Parathyroid adenoma (tissue), 2 donors: ENCODE results near the gene CHIC2.
"Not testable (repeated sequence)": the region's sequence is repeated elsewhere in the genome, so short reads cannot be mapped to it uniquely, and the experiment has no call there.

Experiments
- H2AFZ ChIP-seq: fragments of 300-600 bp; sonication (generic); one replicate; pipeline ENCODE4 v1.7.0; 2017; ENCODE audit warnings: antibody characterized with exemption, mild to moderate bottlenecking
- H3K27ac ChIP-seq: fragments of 300-600 bp; sonication (generic); one replicate; pipeline ENCODE4 v1.7.0; 2017
- H3K27me3 ChIP-seq: fragments of 300-600 bp; sonication (generic); one replicate; pipeline ENCODE4 v1.7.0; 2017; ENCODE audit warnings: low read length; ENCODE audit not compliant: control insufficient read depth, insufficient read depth
- H3K36me3 ChIP-seq: fragments of 300-600 bp; sonication (generic); one replicate; pipeline ENCODE4 v1.7.0; 2017; ENCODE audit warnings: low read length; ENCODE audit not compliant: control insufficient read depth, insufficient read depth
- H3K4me1 ChIP-seq: fragments of 300-600 bp; sonication (generic); one replicate; pipeline ENCODE4 v1.7.0; 2017; ENCODE audit warnings: control low read depth
- H3K4me2 ChIP-seq: fragments of 300-600 bp; sonication (generic); one replicate; pipeline ENCODE4 v1.7.0; 2017; ENCODE audit warnings: low read length
- H3K4me3 ChIP-seq: fragments of 300-600 bp; sonication (generic); one replicate; pipeline ENCODE4 v1.7.0; 2017; ENCODE audit warnings: low read depth, low read length
- H3K79me2 ChIP-seq: fragments of 300-600 bp; sonication (generic); one replicate; pipeline ENCODE4 v1.7.0; 2017; ENCODE audit warnings: control low read depth
- H3K9ac ChIP-seq: fragments of 300-600 bp; sonication (generic); one replicate; pipeline ENCODE4 v1.7.0; 2017; ENCODE audit warnings: mild to moderate bottlenecking
- H3K9me3 ChIP-seq: fragments of 300-600 bp; sonication (generic); one replicate; pipeline ENCODE4 v1.7.0; 2017; ENCODE audit warnings: low read length; ENCODE audit not compliant: control insufficient read depth
- CTCF ChIP-seq: fragments of 300-600 bp; sonication (generic); IDR thresholded peaks from one replicate; pipeline ENCODE4 v1.7.0; 2017; ENCODE audit warnings: antibody characterized with exemption, mild to moderate bottlenecking
- donor health status: primary hyperparathyroidism.

The CHIC2 gene

GRCh38 chr4:54027311-54027710 is 37.1 kb downstream of the CHIC2 start:
- Histone ChIP-seq H3K4me3 (no peak overlapping the region), H3K9ac (no peak overlapping the region), H3K4me2 (no peak overlapping the region), H3K9me3 (no peaks in the 10 kb centered on the region), H2AFZ (no peak overlapping the region), H3K27ac (no peak overlapping the region), H3K36me3 (no peaks in the 10 kb centered on the region), H3K4me1 (no peaks in the 10 kb centered on the region), H3K27me3 (no peaks in the 10 kb centered on the region), H3K79me2 (peaks cover 4% of the 10 kb centered on the region)
- no peak for TF ChIP-seq CTCF

- Histone ChIP-seq H3K9me3 (no peaks in the 10 kb centered on the region), H2AFZ (no peak overlapping the region), H3K4me3 (no peak overlapping the region), H3K27me3 (no peaks in the 10 kb centered on the region), H3K36me3 (no peaks in the 10 kb centered on the region), H3K9ac (no peak overlapping the region), H3K79me2 (peaks cover 2% of the 10 kb centered on the region), H3K4me1 (no peaks in the 10 kb centered on the region), H3K27ac (no peak overlapping the region), H3K4me2 (no peak overlapping the region)
- TF ChIP-seq CTCF: no peak
These were observed 38.8 kb downstream of the CHIC2 start for GRCh38 chr4:54025582-54025981.

- H2AFZ ChIP-seq, H3K36me3 ChIP-seq, H3K4me1 ChIP-seq, H3K4me2 ChIP-seq, H3K9ac ChIP-seq, H3K4me3 ChIP-seq, H3K9me3 ChIP-seq, H3K79me2 ChIP-seq, H3K27ac ChIP-seq, H3K27me3 ChIP-seq: not testable (repeated sequence)
These were observed 41.4 kb downstream of the CHIC2 start for GRCh38 chr4:54023019-54023418.

- Histone ChIP-seq H3K79me2 (peaks cover under 1% of the 10 kb centered on the region), H3K4me2 (no peak overlapping the region), H3K9ac (no peak overlapping the region), H3K36me3 (no peaks in the 10 kb centered on the region), H3K4me3 (no peak overlapping the region), H3K4me1 (no peaks in the 10 kb centered on the region), H3K27me3 (no peaks in the 10 kb centered on the region), H3K9me3 (no peaks in the 10 kb centered on the region), H2AFZ (no peak overlapping the region), H3K27ac (no peak overlapping the region)
- TF ChIP-seq CTCF: no peak
These were observed 46.4 kb downstream of the CHIC2 start for GRCh38 chr4:54017974-54018373.

GRCh38 chr4:54017308-54017707 is 47.1 kb downstream of the CHIC2 start:
- H3K79me2 ChIP-seq: no peaks in the 10 kb centered on the region
- no peak for TF ChIP-seq CTCF
- H2AFZ ChIP-seq: no peak overlapping the region
- no peaks in the 10 kb centered on the region for H3K4me1 ChIP-seq
- H3K4me3 ChIP-seq: no peak overlapping the region
- no peaks in the 10 kb centered on the region for H3K27me3 ChIP-seq
- no peak overlapping the region for H3K27ac ChIP-seq
- H3K4me2 ChIP-seq: no peak overlapping the region
- H3K36me3 ChIP-seq: no peaks in the 10 kb centered on the region
- H3K9ac ChIP-seq: no peak overlapping the region
- no peaks in the 10 kb centered on the region for H3K9me3 ChIP-seq
